ENCODE results near the gene FGF22.
"Not testable (repeated sequence)": the region's sequence is repeated elsewhere in the genome, so short reads cannot be mapped to it uniquely, and the experiment has no call there.

Gene FGF22

GRCh38 chr19:607301-608154 is 32.2 kb upstream of the FGF22 start:
- no peak for DNase-seq

GRCh38 chr19:608155-609003 is 31.3 kb upstream of the FGF22 start:
- DNase-seq, result no peak

DNA sequence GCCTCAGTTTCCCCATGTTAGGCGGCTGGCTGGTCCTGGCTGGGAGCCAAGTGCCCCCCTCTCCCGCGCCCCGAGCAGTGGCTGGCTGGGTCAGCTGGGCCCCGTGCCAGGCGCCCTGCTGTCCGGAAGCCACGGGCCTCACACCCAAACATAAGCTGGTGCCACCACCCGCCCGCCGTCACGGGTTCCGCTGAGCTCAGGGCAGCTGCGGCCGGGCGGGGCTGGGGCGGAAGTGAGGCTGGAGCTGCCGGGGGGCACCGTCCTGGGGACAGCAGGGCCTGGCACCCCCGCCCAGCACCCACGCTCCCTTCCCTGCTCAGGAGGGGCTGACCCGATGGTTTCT is 30.7 kb upstream of the FGF22 start:
- no peak for DNase-seq

GRCh38 chr19:610071-610800 is 29.4 kb upstream of the FGF22 start:
- DNase-seq, result no peak

GRCh38 chr19:610801-611480 is 28.7 kb upstream of the FGF22 start:
- no peak for DNase-seq

GRCh38 chr19:611481-611868 is 28.2 kb upstream of the FGF22 start:
- no peak for DNase-seq

DNA sequence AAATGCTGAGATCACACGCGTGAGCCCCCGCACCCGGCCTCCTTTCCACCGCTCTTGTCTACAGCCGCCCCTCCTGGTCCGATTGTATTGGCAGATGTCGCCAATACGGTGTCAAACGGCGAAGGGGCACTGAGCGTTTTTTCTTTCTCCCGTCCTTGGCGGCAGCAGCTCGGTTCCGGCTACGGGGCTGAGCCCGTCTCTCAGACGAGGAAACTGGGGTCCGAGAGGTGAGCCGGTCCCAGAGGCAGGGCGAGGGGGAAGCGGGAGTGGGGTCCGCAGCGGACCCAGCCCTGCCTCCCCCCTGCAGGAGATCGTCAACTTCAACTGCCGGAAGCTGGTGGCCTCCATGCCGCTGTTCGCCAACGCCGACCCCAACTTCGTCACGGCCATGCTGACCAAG is 26.7 kb upstream of the FGF22 start:
- DNase-seq, result no peak

GRCh38 chr19:613732-614567 is 25.7 kb upstream of the FGF22 start:
- no peak for DNase-seq

GRCh38 chr19:615619-616018 is 24.1 kb upstream of the FGF22 start:
- DNase-seq, result no peak

- no peak for DNase-seq
Measured at GRCh38 chr19:616062-616700, 23.5 kb upstream of the FGF22 start.

- no peak for DNase-seq
Measured at GRCh38 chr19:616747-617526, 22.7 kb upstream of the FGF22 start.

GRCh38 chr19:617551-618246 is 22.0 kb upstream of the FGF22 start:
- DNase-seq, result no peak

DNA sequence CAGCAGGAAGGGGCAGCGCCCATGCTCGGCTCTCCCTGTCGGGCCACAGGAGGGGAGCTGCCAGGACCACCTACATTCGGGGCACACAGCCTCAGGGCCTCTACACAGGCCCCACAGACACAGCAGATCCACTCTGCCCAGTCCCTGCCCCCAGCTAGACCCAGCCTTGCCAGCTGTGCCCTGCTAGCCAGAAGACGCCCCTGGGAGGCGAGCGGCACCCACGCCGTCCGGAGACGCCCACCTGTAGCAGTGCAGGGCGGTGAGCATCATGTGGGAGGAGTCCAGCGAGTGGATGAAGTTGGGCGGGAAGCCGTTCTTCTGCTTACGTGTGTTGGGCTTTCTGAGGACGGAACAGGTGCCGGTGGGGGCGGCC is 21.4 kb upstream of the FGF22 start:
- no peak for DNase-seq

DNA sequence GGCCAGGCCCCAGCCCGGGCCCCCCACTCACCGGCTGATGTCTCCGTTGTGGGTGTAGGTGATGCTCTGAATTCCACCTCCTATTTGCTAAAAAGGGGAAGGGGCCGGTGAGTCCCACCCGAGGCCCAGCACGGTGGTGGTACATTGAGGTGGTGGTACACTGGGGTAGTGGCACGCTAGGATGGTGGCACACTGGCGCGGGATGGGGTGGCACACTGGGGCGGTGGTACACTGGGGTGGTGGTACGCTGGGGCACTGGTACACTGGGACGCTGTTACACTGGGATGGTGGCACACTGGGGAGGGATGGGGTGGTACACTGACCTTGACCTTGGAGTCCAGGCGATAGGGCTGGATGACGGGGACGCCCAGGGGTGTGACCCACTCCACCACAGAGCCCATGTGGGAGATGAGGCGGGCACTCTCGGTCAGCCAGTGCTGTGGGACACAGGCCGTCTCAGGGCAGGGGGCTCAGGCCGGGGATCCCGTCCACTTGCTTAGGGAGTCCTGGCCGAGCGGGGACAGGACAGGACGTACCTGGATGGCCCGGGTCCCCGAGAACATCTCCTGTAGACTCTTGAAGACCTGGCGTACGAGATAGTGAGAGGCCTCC is 20.9 kb upstream of the FGF22 start:
- no peak for DNase-seq

DNA sequence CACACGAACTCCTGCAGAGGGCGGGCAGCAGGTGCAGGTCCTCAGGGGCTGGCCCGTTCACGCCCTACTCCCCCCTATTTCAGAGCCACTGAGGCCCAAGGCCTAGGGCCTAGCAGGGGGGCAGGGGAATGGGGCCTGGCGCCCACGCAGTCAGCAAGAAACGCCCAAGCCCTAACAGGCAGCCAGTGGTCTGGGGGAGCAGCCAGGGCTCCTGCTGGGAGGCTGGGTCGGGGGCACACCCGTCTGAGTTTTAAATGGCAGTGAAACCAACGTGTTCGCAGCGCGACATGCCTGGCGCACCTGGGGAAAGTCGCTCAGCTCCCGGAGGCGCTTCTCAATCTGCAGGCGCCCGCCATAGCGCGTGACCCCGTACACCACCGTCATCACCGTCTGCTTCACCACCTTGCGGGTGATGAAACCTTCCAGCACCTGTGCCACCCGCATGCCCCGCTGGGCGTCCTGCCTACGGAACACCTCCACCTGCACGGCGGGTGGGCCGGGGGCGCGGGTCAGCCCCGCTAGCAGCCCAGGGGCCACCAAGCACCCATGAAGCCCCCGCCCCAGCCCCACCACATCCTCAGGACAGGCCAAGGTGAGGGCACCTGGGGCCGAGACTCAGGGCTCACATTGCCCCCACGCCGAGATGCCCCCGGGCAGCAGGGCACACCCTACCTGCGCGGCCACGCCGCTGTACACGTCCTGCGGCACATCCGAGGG is 20.2 kb upstream of the FGF22 start:
- DNase-seq, result no peak

DNA sequence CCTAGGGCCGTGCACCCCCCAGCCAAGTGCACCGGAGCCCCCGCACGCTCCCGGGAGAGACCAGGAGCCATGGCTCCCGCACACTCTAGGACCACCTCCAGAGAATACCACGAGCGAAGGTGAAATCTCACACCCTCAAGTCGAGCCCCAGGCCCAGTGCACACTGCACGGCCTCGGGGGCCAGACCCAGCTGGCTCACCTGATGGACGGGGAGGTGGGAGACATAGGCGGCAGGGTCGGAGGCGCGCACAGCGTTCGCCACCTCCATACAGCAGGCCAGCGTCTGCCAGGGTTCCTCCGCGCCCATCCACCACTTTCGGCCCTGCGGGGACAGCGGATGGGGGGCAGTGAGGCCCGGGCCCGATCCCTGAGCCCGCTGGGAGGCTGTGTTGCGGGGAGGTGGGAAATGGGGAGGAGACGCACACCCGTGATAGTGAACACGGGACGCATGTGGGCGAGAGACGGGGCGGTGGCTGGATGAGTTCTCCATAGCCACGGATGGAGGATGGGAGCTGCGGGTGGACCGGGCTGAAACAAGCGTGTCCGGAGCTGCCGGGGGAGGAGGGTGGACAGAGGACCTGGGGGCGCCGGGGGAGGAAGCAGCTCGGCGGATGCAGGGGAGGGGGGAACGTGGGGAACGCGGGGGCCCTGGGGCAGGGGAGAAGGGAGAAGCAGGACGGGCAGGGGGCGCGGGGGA is 19.4 kb upstream of the FGF22 start:
- no peak for DNase-seq

GRCh38 chr19:621191-621590 is 18.5 kb upstream of the FGF22 start:
- DNase-seq, result not testable (repeated sequence)

GRCh38 chr19:621819-622218 is 17.9 kb upstream of the FGF22 start:
- DNase-seq, result no peak
